Erythroblast (primary cell): Measurements from ENCODE around the gene ZNF277.

Experiments used
- GATA1 ChIP-seq: IDR thresholded peaks from 2 replicates; pipeline ENCODE4 v1.6.1; 2011; ENCODE audit warnings: low read depth, mild to moderate bottlenecking, control low read depth, low read length, moderate library complexity
- POLR2A ChIP-seq: IDR thresholded peaks from 2 replicates; pipeline ENCODE4 v1.6.1; 2011; ENCODE audit warnings: mild to moderate bottlenecking, low read length

GRCh38 chr7:112346381-112347060 is 140.0 kb downstream of the ZNF277 start:
- TF ChIP-seq POLR2A (no peak), GATA1 (no peak)
